ENCODE measurements around the gene ASB8. TPM values are rescaled to one million over a fixed set of nuclear protein-coding genes. Genes with fewer than 3 reads are reported as not detected.
A peak's percentile ranks its signal among the peaks of the same experiment; 100 is the strongest.
"Not testable (repeated sequence)": the region's sequence is repeated elsewhere in the genome, so short reads cannot be mapped to it uniquely, and the experiment has no call there.

Gene ASB8
- total RNA-seq, 1 donor from 2014 or later = 32.9 TPM

DNA sequence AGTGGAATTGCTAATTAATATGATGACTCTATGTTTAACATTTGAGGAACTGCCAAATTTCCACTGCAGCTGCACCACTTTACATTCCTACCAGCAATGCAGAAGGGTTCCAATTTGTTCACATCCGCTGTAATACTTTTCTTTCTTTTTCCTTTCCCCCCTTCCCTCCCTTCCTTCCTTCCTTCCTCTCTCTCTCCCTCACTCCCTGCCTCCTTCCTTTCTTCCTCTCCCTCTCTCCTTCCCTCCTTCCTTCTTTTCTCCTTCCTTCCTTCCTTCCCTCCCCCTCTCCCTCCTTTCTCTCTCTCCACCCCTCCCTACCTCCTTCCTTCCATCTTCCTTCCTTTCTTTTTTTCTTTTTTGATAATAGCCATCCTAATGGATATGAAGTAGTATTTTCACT is 41.4 kb downstream of the ASB8 start:
- Histone ChIP-seq H3K9ac (ENCODE audit: low read depth in 1 of 3, low read length in 3 of 3) (no peak overlapping the region), H3K4me1 (ENCODE audit: control insufficient read depth in 3 of 3, insufficient read depth in 3 of 3, low read length in 3 of 3) (peaks cover 6 to 15% (median 9%) of the 10 kb centered on the region in 3 donors), H3K9me3 (ENCODE audit: control insufficient read depth in 3 of 3, low read length in 3 of 3) (no peaks in the 10 kb centered on the region), H3K4me3 (ENCODE audit: low read length in 3 of 3) (no peak overlapping the region), H3K36me3 (ENCODE audit: control insufficient read depth in 3 of 3, insufficient read depth in 3 of 3, low read length in 3 of 3) (no peaks in the 10 kb centered on the region), H3K27ac (ENCODE audit: low read depth, low read length) (no peak overlapping the region), H3K27me3 (ENCODE audit: control insufficient read depth in 3 of 3, insufficient read depth in 3 of 3, low read length in 3 of 3) (no peaks in the 10 kb centered on the region)

GRCh38 chr12:48111312-48111693 is 46.0 kb downstream of the ASB8 start:
- not testable (repeated sequence) for H3K27ac ChIP-seq (ENCODE audit: low read depth, low read length); H3K9ac ChIP-seq (ENCODE audit: low read depth in 1 of 3, low read length in 3 of 3)

GRCh38 chr12:48110691-48111311 is 46.5 kb downstream of the ASB8 start:
- Histone ChIP-seq H3K9ac (ENCODE audit: low read depth in 1 of 3, low read length in 3 of 3) (no peak overlapping the region), H3K36me3 (ENCODE audit: control insufficient read depth in 3 of 3, insufficient read depth in 3 of 3, low read length in 3 of 3) (no peaks in the 10 kb centered on the region), H3K4me1 (ENCODE audit: control insufficient read depth in 3 of 3, insufficient read depth in 3 of 3, low read length in 3 of 3) (peaks cover 10 to 13% (median 11%) of the 10 kb centered on the region in 3 donors)

More at GRCh38 chr12:48111312-48111693, 46.0 kb downstream of the ASB8 start:
- H3K4me3 ChIP-seq (ENCODE audit: low read length in 3 of 3); H3K9me3 ChIP-seq (ENCODE audit: control insufficient read depth in 3 of 3, low read length in 3 of 3); H3K27me3 ChIP-seq (ENCODE audit: control insufficient read depth in 3 of 3, insufficient read depth in 3 of 3, low read length in 3 of 3); H3K36me3 ChIP-seq (ENCODE audit: control insufficient read depth in 3 of 3, insufficient read depth in 3 of 3, low read length in 3 of 3): not testable (repeated sequence)
- H3K4me1 ChIP-seq (ENCODE audit: control insufficient read depth in 3 of 3, insufficient read depth in 3 of 3, low read length in 3 of 3) = peaks cover 9 to 13% (median 11%) of the 10 kb centered on the region in 3 donors

DNA sequence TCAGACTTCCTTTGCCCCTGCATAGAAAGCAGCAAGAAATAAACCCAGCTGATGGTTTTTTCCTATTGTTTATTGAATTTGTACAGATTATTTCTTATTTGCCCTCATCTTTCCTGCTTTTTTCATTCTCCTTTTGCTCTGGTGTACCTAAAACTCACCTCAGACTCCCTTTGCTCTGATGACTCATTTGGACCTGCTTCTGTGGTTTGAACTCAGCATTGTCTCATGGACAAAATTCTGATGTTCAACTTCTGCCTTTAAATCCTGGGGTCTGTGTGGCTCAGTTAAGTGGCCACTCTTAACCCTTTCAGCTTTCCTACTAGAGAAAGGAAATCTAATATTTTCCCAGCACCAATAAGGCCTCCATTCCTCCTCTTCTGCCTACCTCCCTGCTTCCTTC is 47.9 kb downstream of the ASB8 start:
- H3K4me3 ChIP-seq (ENCODE audit: low read length in 3 of 3) = no peak overlapping the region
- peaks cover 18 to 22% (median 21%) of the 10 kb centered on the region in 3 donors for H3K4me1 ChIP-seq (ENCODE audit: control insufficient read depth in 3 of 3, insufficient read depth in 3 of 3, low read length in 3 of 3)
- H3K36me3 ChIP-seq (ENCODE audit: control insufficient read depth in 3 of 3, insufficient read depth in 3 of 3, low read length in 3 of 3) = no peaks in the 10 kb centered on the region
- no peak overlapping the region for H3K27ac ChIP-seq (ENCODE audit: low read depth, low read length)
- no peaks in the 10 kb centered on the region for H3K27me3 ChIP-seq (ENCODE audit: control insufficient read depth in 3 of 3, insufficient read depth in 3 of 3, low read length in 3 of 3)
- H3K9ac ChIP-seq (ENCODE audit: low read depth in 1 of 3, low read length in 3 of 3) = no peak overlapping the region
- no peaks in the 10 kb centered on the region for H3K9me3 ChIP-seq (ENCODE audit: control insufficient read depth in 3 of 3, low read length in 3 of 3)

More at GRCh38 chr12:48110691-48111311, 46.5 kb downstream of the ASB8 start:
- Histone ChIP-seq H3K9me3 (ENCODE audit: control insufficient read depth in 3 of 3, low read length in 3 of 3) (no peaks in the 10 kb centered on the region), H3K27me3 (ENCODE audit: control insufficient read depth in 3 of 3, insufficient read depth in 3 of 3, low read length in 3 of 3) (no peaks in the 10 kb centered on the region), H3K27ac (ENCODE audit: low read depth, low read length) (no peak overlapping the region), H3K4me3 (ENCODE audit: low read length in 3 of 3) (no peak overlapping the region)

DNA sequence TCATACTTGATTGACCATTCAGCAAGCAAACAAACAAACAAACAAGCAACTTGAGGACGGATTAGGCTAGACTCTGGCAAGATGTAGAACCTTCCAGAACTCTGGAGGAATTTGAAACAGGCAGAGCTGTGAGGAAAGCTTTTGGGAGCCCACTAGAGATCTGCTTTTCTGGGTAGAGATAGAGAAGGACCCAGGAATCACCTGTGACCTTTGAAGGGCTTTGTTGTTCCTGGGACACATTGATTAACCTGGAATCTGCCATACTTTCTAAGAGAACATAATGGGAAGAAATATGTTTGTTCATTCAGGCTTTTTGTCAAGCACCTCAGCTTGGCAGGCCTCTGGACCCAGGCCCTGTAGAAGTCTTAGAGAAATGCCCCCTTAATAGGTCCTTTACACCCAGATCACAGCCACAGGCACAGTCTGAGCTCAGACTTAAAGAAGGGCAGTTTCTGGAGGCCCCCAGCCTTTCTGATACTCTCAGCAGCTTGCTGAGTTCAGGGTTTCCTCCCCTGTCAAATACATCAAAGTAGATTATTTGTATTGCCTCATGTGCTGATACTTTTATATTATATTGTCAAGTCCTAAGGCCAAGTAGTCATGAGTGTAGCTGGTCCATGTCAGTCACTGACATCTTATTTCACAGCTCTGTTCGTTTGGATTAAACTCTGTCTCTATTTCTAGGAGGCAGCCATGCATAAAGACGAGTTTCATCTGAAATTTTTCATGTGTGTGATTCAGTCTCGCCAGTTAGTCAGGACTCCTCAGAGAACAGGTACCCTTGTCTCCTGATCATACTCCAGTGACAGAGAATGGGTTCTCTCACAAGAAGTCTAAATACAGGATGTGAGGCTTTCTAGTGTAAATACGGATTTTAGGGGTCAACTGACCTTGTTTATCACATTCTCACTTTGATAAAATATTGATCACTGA is 50.4 kb downstream of the ASB8 start:
- Histone ChIP-seq H3K9me3 (ENCODE audit: control insufficient read depth in 3 of 3, low read length in 3 of 3) (no peaks in the 10 kb centered on the region), H3K4me3 (ENCODE audit: low read length in 3 of 3) (peak overlapping the region; percentile 93 to 97 (median 94)), H3K9ac (ENCODE audit: low read depth in 1 of 3, low read length in 3 of 3) (peak overlapping the region; percentile 93 to 97 (median 95)), H3K4me1 (ENCODE audit: control insufficient read depth in 3 of 3, insufficient read depth in 3 of 3, low read length in 3 of 3) (peaks cover 19 to 24% (median 22%) of the 10 kb centered on the region in 3 donors), H3K27me3 (ENCODE audit: control insufficient read depth in 3 of 3, insufficient read depth in 3 of 3, low read length in 3 of 3) (no peaks in the 10 kb centered on the region), H3K27ac (ENCODE audit: low read depth, low read length) (peak overlapping the region; percentile 96), H3K36me3 (ENCODE audit: control insufficient read depth in 3 of 3, insufficient read depth in 3 of 3, low read length in 3 of 3) (no peaks in the 10 kb centered on the region)

GRCh38 chr12:48105867-48106680 is 51.2 kb downstream of the ASB8 start, which contains the start of gene SENP1:
Gene SENP1, minus strand, starts transcription at chr12:48106079. Its CDS starts 4,607 bp downstream, at chr12:48101472.
- Histone ChIP-seq H3K9ac (ENCODE audit: low read depth in 1 of 3, low read length in 3 of 3) (peak within 1 kb of the TSS; percentile 93 to 97 (median 95)), H3K36me3 (ENCODE audit: control insufficient read depth in 3 of 3, insufficient read depth in 3 of 3, low read length in 3 of 3) (no peaks in the 10 kb centered on the region), H3K27ac (ENCODE audit: low read depth, low read length) (peak within 1 kb of the TSS; percentile 96), H3K9me3 (ENCODE audit: control insufficient read depth in 3 of 3, low read length in 3 of 3) (no peaks in the 10 kb centered on the region), H3K4me3 (ENCODE audit: low read length in 3 of 3) (peak within 1 kb of the TSS; percentile 93 to 97 (median 94)), H3K27me3 (ENCODE audit: control insufficient read depth in 3 of 3, insufficient read depth in 3 of 3, low read length in 3 of 3) (no peaks in the 10 kb centered on the region), H3K4me1 (ENCODE audit: control insufficient read depth in 3 of 3, insufficient read depth in 3 of 3, low read length in 3 of 3) (peaks cover 19 to 23% (median 22%) of the 10 kb centered on the region in 3 donors)

DNA sequence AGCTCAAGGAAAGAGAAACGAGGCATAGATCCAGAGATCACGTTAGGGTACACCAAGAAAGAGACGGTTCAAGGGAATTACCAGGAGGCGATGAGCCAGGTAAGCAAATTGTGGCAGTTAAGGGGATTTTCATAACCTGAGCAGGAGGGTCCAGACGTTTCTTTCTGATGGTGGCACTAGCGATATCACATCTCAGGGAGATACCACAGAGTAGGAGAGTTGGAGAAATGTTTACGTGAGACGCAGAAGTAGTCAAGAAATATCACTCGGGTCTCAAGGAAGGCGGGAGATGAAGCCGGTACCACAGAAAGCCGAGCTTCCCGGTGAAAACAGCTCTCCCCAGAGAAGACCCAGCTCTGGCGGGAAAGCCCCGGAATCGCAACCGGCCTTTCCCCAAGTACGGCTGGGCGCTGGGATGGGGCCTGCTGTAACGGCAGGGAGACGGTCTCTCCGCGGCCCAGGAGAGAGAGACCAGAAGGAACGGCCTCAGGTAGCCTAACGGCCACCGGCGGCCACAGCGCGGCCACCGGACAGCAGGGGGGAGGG is 51.9 kb downstream of the ASB8 start:
- H3K9ac ChIP-seq (ENCODE audit: low read depth in 1 of 3, low read length in 3 of 3) = peak overlapping the region; percentile 93 to 97 (median 95)

GRCh38 chr12:48104531-48104930 is 52.8 kb downstream of the ASB8 start:
- Histone ChIP-seq H3K9ac (ENCODE audit: low read depth in 1 of 3, low read length in 3 of 3) (peak overlapping the region; percentile 60 to 97 (median 93)), H3K27me3 (ENCODE audit: control insufficient read depth in 3 of 3, insufficient read depth in 3 of 3, low read length in 3 of 3) (no peaks in the 10 kb centered on the region), H3K9me3 (ENCODE audit: control insufficient read depth in 3 of 3, low read length in 3 of 3) (no peaks in the 10 kb centered on the region)

More for the DNA sequence above, 51.9 kb downstream of the ASB8 start:
- peak overlapping the region; percentile 93 to 97 (median 94) for H3K4me3 ChIP-seq (ENCODE audit: low read length in 3 of 3)
- H3K27me3 ChIP-seq (ENCODE audit: control insufficient read depth in 3 of 3, insufficient read depth in 3 of 3, low read length in 3 of 3) = no peaks in the 10 kb centered on the region
- H3K36me3 ChIP-seq (ENCODE audit: control insufficient read depth in 3 of 3, insufficient read depth in 3 of 3, low read length in 3 of 3) = no peaks in the 10 kb centered on the region
- no peaks in the 10 kb centered on the region for H3K9me3 ChIP-seq (ENCODE audit: control insufficient read depth in 3 of 3, low read length in 3 of 3)
- H3K27ac ChIP-seq (ENCODE audit: low read depth, low read length) = peak overlapping the region; percentile 96
- peaks cover 17 to 22% (median 18%) of the 10 kb centered on the region in 3 donors for H3K4me1 ChIP-seq (ENCODE audit: control insufficient read depth in 3 of 3, insufficient read depth in 3 of 3, low read length in 3 of 3)

More at GRCh38 chr12:48104531-48104930, 52.8 kb downstream of the ASB8 start:
- peak overlapping the region; percentile 96 for H3K27ac ChIP-seq (ENCODE audit: low read depth, low read length)
- peak overlapping the region; percentile 37 to 97 (median 93) for H3K4me3 ChIP-seq (ENCODE audit: low read length in 3 of 3)
- peaks cover 15 to 22% (median 18%) of the 10 kb centered on the region in 3 donors for H3K4me1 ChIP-seq (ENCODE audit: control insufficient read depth in 3 of 3, insufficient read depth in 3 of 3, low read length in 3 of 3)
- no peaks in the 10 kb centered on the region for H3K36me3 ChIP-seq (ENCODE audit: control insufficient read depth in 3 of 3, insufficient read depth in 3 of 3, low read length in 3 of 3)

Measured in skeletal muscle tissue (tissue), 4 donors.